Glomerular visceral epithelial cell (primary cell): ENCODE results near the gene DPH5.
"Not testable (repeated sequence)": the region's sequence is repeated elsewhere in the genome, so short reads cannot be mapped to it uniquely, and the experiment has no call there.

Experiments used
- DNase-seq: peaks from one replicate; pipeline ENCODE4 v3.0.0-alpha.2; 2016; ENCODE audit errors: extremely low spot score

DPH5 gene

GRCh38 chr1:101032129-101032528 lies 6.5 kb upstream of the DPH5 start:
- DNase-seq, result not testable (repeated sequence)

- DNase-seq, result no peak
Measured at GRCh38 chr1:101030881-101031280, 5.3 kb upstream of the DPH5 start.

GRCh38 chr1:101029184-101029583 lies 3.6 kb upstream of the DPH5 start:
- DNase-seq, result no peak

- no peak for DNase-seq
Measured at GRCh38 chr1:101028466-101028865, 2.9 kb upstream of the DPH5 start.

- no peak for DNase-seq
Measured at GRCh38 chr1:101027194-101027772, 1.7 kb upstream of the DPH5 start.

- DNase-seq, result no peak
Measured at GRCh38 chr1:101026430-101026788, 825 bp upstream of the DPH5 start.

- no peak for DNase-seq
Measured at GRCh38 chr1:101025283-101025656, 314 bp downstream of the DPH5 start.

- DNase-seq, result no peak
Measured at GRCh38 chr1:101022294-101022693, 3.3 kb downstream of the DPH5 start.

GRCh38 chr1:101017448-101017847 lies 8.1 kb downstream of the DPH5 start:
- no peak for DNase-seq

GRCh38 chr1:101013776-101014175 lies 11.8 kb downstream of the DPH5 start:
- DNase-seq, result no peak

GRCh38 chr1:101008229-101008834 lies 17.3 kb downstream of the DPH5 start:
- DNase-seq, result no peak

GRCh38 chr1:101006553-101006952 lies 19.0 kb downstream of the DPH5 start:
- no peak for DNase-seq

GRCh38 chr1:101005871-101006270 lies 19.7 kb downstream of the DPH5 start:
- no peak for DNase-seq

GRCh38 chr1:101005183-101005582 lies 20.4 kb downstream of the DPH5 start:
- no peak for DNase-seq

- no peak for DNase-seq
Measured at GRCh38 chr1:101004670-101005069, 20.9 kb downstream of the DPH5 start.

- no peak for DNase-seq
Measured at GRCh38 chr1:101004061-101004460, 21.5 kb downstream of the DPH5 start.

GRCh38 chr1:101003012-101003650 lies 22.5 kb downstream of the DPH5 start:
- no peak for DNase-seq

GRCh38 chr1:101002551-101002950 lies 23.0 kb downstream of the DPH5 start:
- peak; percentile 12 for DNase-seq

- no peak for DNase-seq
Measured at GRCh38 chr1:101000131-101000873, 25.3 kb downstream of the DPH5 start.

GRCh38 chr1:100998426-100998825 lies 27.2 kb downstream of the DPH5 start:
- no peak for DNase-seq

- DNase-seq, result no peak
Measured at GRCh38 chr1:100995198-100995988, 30.2 kb downstream of the DPH5 start.
